ENCODE measurements around the gene KPNA6. TPM values are rescaled to one million over a fixed set of nuclear protein-coding genes. Genes with fewer than 3 reads are reported as not detected.
"Not testable (repeated sequence)": the region's sequence is repeated elsewhere in the genome, so short reads cannot be mapped to it uniquely, and the experiment has no call there.

Gene KPNA6
- total RNA-seq, 1 experiment from 2014 or later, result 116 TPM

GRCh38 chr1:32128479-32128878 is 20.6 kb downstream of the KPNA6 start:
- Histone ChIP-seq H3K9me3 (ENCODE audit: control insufficient read depth, insufficient read depth, low read depth, low read length) (no peaks in the 10 kb centered on the region), H3K4me3 (ENCODE audit: low read depth in 2 of 2, low read length in 2 of 2) (no peak overlapping the region), H3K36me3 (ENCODE audit: control insufficient read depth, insufficient read depth, low read length) (no peaks in the 10 kb centered on the region), H3K27ac (ENCODE audit: low read length) (no peak overlapping the region), H3K27me3 (ENCODE audit: control insufficient read depth, insufficient read depth, low read length) (no peaks in the 10 kb centered on the region), H3K4me1 (ENCODE audit: control insufficient read depth, insufficient read depth, low read length) (peaks cover 5% of the 10 kb centered on the region)
- in situ Hi-C loops (cut with HindIII; ENCODE audit: low pct_unique_long_range_greater_than_20kb, low sequenced_read_pairs), result no loop called here
- ChIA-PET CTCF (interaction anchor here (0.9 kb wide), 1 partner anchor 24 kb away, joined by 5 read pairs; no protein-coding TSS in a partner anchor), POLR2A (interaction anchor here (0.6 kb wide), 1 partner anchor 214 kb away, joined by 3 read pairs; no protein-coding TSS in a partner anchor)
- ATAC-seq, result no peak
- DNase-seq (ENCODE audit: low read depth, low spot score), result no peak
- TF ChIP-seq REST (IDR thresholded peaks at IDR 0.05; ENCODE audit: insufficient read depth in 1 of 2, low read depth in 2 of 2, low read length in 1 of 2) (no peak), TCF7L2 (IDR thresholded peaks at IDR 0.05; ENCODE audit: low read depth, low read length) (no peak), CTCF (IDR thresholded peaks at IDR 0.05) (no peak), POLR2AphosphoS5 (IDR thresholded peaks at IDR 0.05; ENCODE audit: low read depth, low read length) (no peak), SIN3A (IDR thresholded peaks at IDR 0.05; ENCODE audit: borderline replicate concordance, insufficient read depth, low read depth, low read length) (no peak)
- no TSS peak for BruUV-seq (replicated peaks)
- intact Hi-C loops (cut with micrococcal nuclease; ENCODE audit: unreplicated experiment), result no loop called here

- ATAC-seq, result no peak
- TF ChIP-seq CTCF (IDR thresholded peaks at IDR 0.05), result no peak
- TF ChIP-seq REST (IDR thresholded peaks at IDR 0.05; ENCODE audit: insufficient read depth in 1 of 2, low read depth in 2 of 2, low read length in 1 of 2), result no peak
- no peak for TF ChIP-seq TCF7L2 (IDR thresholded peaks at IDR 0.05; ENCODE audit: low read depth, low read length)
- TF ChIP-seq POLR2AphosphoS5 (IDR thresholded peaks at IDR 0.05; ENCODE audit: low read depth, low read length), result no peak
- no peak for TF ChIP-seq SIN3A (IDR thresholded peaks at IDR 0.05; ENCODE audit: borderline replicate concordance, insufficient read depth, low read depth, low read length)
- Histone ChIP-seq H3K4me1 (ENCODE audit: control insufficient read depth, insufficient read depth, low read length) (peaks cover 6% of the 10 kb centered on the region), H3K9me3 (ENCODE audit: control insufficient read depth, insufficient read depth, low read depth, low read length) (no peaks in the 10 kb centered on the region), H3K4me3 (ENCODE audit: low read depth in 2 of 2, low read length in 2 of 2) (no peak overlapping the region), H3K27ac (ENCODE audit: low read length) (no peak overlapping the region), H3K27me3 (ENCODE audit: control insufficient read depth, insufficient read depth, low read length) (no peaks in the 10 kb centered on the region), H3K36me3 (ENCODE audit: control insufficient read depth, insufficient read depth, low read length) (no peaks in the 10 kb centered on the region)
- no peak for DNase-seq (ENCODE audit: low read depth, low spot score)
- ChIA-PET CTCF (no interaction called here), POLR2A (interaction anchor here (0.6 kb wide), 1 partner anchor 215 kb away, joined by 3 read pairs; no protein-coding TSS in a partner anchor)
- in situ Hi-C loops (cut with HindIII; ENCODE audit: low pct_unique_long_range_greater_than_20kb, low sequenced_read_pairs), result no loop called here
- intact Hi-C loops (cut with micrococcal nuclease; ENCODE audit: unreplicated experiment), result no loop called here
- BruUV-seq (replicated peaks), result no TSS peak
Measured at GRCh38 chr1:32128964-32129363, 21.1 kb downstream of the KPNA6 start.

GRCh38 chr1:32133950-32134280 is 26.1 kb downstream of the KPNA6 start:
- ChIA-PET CTCF (interaction anchor here (0.6 to 0.9 kb wide), 2 partner anchors 20 to 120 kb away, joined by 5 read pairs; partner anchors contain the start of gene KHDRBS1), POLR2A (interaction anchor here (0.6 to 1.3 kb wide), 3 partner anchors 26 to 711 kb away, joined by 3 to 8 read pairs (median 3); partner anchors contain the start of gene KPNA6)
- H3K4me1 ChIP-seq (ENCODE audit: control insufficient read depth, insufficient read depth, low read length), result peaks cover 12% of the 10 kb centered on the region
- in situ Hi-C loops (cut with HindIII; ENCODE audit: low pct_unique_long_range_greater_than_20kb, low sequenced_read_pairs); H3K9me3 ChIP-seq (ENCODE audit: control insufficient read depth, insufficient read depth, low read depth, low read length); intact Hi-C loops (cut with micrococcal nuclease; ENCODE audit: unreplicated experiment); H3K27me3 ChIP-seq (ENCODE audit: control insufficient read depth, insufficient read depth, low read length); H3K4me3 ChIP-seq (ENCODE audit: low read depth in 2 of 2, low read length in 2 of 2); H3K27ac ChIP-seq (ENCODE audit: low read length); BruUV-seq (replicated peaks); DNase-seq (ENCODE audit: low read depth, low spot score); H3K36me3 ChIP-seq (ENCODE audit: control insufficient read depth, insufficient read depth, low read length): not testable (repeated sequence)
- ATAC-seq, result 0 out of 2 replicates have a peak, but pooled peaks have one; percentile 12

All from Panc1 (cell line).